Measurements from ENCODE around the gene DZIP1L. TPM values are rescaled to one million over a fixed set of nuclear protein-coding genes. Genes with fewer than 3 reads are reported as not detected.

DZIP1L gene
- total RNA-seq, 2 donors from 2014 or later = 32.0 to 32.5 TPM

DNA sequence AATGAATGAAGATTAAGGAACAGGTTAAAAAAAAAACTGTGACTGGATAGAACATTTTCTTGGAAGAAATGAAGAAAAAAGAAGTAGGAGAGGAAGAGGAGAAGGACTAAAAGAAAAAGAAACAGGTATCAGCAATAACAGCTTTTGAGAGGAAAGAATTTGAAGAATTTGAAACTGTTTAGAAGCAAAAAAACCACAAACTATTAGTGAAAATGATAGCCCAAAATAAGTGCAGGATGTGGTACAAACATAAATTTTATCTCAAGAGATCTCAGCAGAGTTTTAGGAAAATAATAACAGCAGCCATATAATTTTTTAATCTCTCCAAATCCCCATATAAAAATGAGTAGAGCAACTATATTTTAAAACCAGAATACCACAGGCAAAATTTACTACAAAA lies 25.5 kb upstream of the DZIP1L start:
- Histone ChIP-seq H3K27ac (ENCODE audit: low read depth, low read length) (no peak overlapping the region), H3K4me3 (ENCODE audit: low read length) (no peak overlapping the region), H3K36me3 (ENCODE audit: control insufficient read depth, insufficient read depth, low read length) (no peaks in the 10 kb centered on the region), H3K9ac (ENCODE audit: extremely low read depth, low read length, poor library complexity, severe bottlenecking) (no peak overlapping the region), H3K4me1 (ENCODE audit: control insufficient read depth, insufficient read depth, low read length) (peaks cover 5% of the 10 kb centered on the region), H3K27me3 (ENCODE audit: control insufficient read depth, insufficient read depth, low read length, poor library complexity, severe bottlenecking) (no peaks in the 10 kb centered on the region), H3K9me3 (ENCODE audit: control insufficient read depth, low read length) (no peaks in the 10 kb centered on the region)
- no peak for DNase-seq
- Mint-ChIP-seq H3K27me3 (ENCODE audit: insufficient read depth) (peaks cover 2% of the 10 kb centered on the region), H3K36me3 (ENCODE audit: low read depth) (no peaks in the 10 kb centered on the region), H3K4me3 (no peak overlapping the region), H3K27ac (no peak overlapping the region), H3K9me3 (no peaks in the 10 kb centered on the region), H3K4me1 (peaks cover 26% of the 10 kb centered on the region)
- TF ChIP-seq, protein P1, sequence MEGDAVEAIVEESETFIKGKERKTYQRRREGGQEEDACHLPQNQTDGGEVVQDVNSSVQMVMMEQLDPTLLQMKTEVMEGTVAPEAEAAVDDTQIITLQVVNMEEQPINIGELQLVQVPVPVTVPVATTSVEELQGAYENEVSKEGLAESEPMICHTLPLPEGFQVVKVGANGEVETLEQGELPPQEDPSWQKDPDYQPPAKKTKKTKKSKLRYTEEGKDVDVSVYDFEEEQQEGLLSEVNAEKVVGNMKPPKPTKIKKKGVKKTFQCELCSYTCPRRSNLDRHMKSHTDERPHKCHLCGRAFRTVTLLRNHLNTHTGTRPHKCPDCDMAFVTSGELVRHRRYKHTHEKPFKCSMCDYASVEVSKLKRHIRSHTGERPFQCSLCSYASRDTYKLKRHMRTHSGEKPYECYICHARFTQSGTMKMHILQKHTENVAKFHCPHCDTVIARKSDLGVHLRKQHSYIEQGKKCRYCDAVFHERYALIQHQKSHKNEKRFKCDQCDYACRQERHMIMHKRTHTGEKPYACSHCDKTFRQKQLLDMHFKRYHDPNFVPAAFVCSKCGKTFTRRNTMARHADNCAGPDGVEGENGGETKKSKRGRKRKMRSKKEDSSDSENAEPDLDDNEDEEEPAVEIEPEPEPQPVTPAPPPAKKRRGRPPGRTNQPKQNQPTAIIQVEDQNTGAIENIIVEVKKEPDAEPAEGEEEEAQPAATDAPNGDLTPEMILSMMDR (conservative IDR thresholded peaks at IDR 0.05) = no peak

DNA sequence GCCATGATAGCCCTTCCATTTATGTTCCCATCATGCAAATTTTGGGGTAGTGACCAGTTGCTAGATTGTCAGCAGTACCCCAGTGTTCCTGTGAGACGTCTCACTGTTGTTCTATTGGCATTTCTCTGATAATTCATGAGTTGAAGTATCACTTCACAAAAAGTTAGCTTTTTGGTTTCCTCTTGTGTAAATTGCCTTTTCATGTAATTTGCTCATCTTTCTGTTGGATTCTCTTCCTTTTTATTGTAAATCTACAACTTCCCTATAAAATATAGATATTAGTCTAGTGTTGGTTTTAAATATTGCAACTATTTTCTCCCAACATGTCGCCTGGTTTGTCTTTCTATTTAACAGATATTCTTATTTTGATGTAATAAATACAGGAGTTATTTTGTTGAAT lies 24.3 kb upstream of the DZIP1L start:
- 89 to 91% methylated on average over 1 of the region's 2 CpGs for WGBS, 2 experiments (ENCODE audit: insufficient coverage in 1 of 2, insufficient read length in 1 of 2)
- H3K27me3 ChIP-seq (ENCODE audit: control insufficient read depth, insufficient read depth, low read length, poor library complexity, severe bottlenecking) = no peaks in the 10 kb centered on the region
- Mint-ChIP-seq H3K4me3 (no peak overlapping the region), H3K4me1 (peaks cover 36% of the 10 kb centered on the region), H3K27me3 (ENCODE audit: insufficient read depth) (peaks cover 2% of the 10 kb centered on the region), H3K9me3 (no peaks in the 10 kb centered on the region), H3K27ac (no peak overlapping the region), H3K36me3 (ENCODE audit: low read depth) (no peaks in the 10 kb centered on the region)
- no peak for DNase-seq
- peaks cover 5% of the 10 kb centered on the region for H3K4me1 ChIP-seq (ENCODE audit: control insufficient read depth, insufficient read depth, low read length)
- H3K36me3 ChIP-seq (ENCODE audit: control insufficient read depth, insufficient read depth, low read length) = no peaks in the 10 kb centered on the region
- H3K27ac ChIP-seq (ENCODE audit: low read depth, low read length) = no peak overlapping the region
- H3K9me3 ChIP-seq (ENCODE audit: control insufficient read depth, low read length) = no peaks in the 10 kb centered on the region
- TF ChIP-seq, protein P1 (conservative IDR thresholded peaks at IDR 0.05) = no peak
- no peak overlapping the region for H3K9ac ChIP-seq (ENCODE audit: extremely low read depth, low read length, poor library complexity, severe bottlenecking)
- no peak overlapping the region for H3K4me3 ChIP-seq (ENCODE audit: low read length)

DNA sequence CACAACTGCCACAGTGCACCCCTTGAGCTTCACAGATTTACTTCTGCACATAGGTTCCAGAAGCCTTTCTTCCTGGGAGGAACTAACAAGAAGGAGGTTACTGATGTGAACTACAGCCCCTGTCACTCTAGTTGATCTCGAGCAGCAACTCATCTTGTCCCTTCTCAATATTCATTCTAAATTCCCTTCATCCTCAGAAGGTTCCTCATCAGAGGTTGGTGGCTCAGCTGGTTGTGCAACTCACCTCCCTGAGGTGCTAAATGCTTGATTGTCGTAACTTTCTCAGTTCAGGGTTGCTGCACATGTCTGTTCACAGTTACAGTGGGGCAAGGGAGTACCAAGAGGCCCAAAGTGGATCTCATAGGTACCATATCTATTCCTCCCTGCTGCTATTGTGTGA lies 22.5 kb upstream of the DZIP1L start:
- no peaks in the 10 kb centered on the region for H3K36me3 Mint-ChIP-seq (ENCODE audit: low read depth)
- H3K9me3 ChIP-seq (ENCODE audit: control insufficient read depth, low read length) = no peaks in the 10 kb centered on the region
- no peak overlapping the region for H3K27ac Mint-ChIP-seq
- WGBS, 2 experiments (ENCODE audit: insufficient coverage in 1 of 2, insufficient read length in 1 of 2) = 92 to 93% methylated on average over 2 of the region's 2 CpGs
- no peak overlapping the region for H3K9ac ChIP-seq (ENCODE audit: extremely low read depth, low read length, poor library complexity, severe bottlenecking)
- no peaks in the 10 kb centered on the region for H3K9me3 Mint-ChIP-seq
- peaks cover 5% of the 10 kb centered on the region for H3K4me1 ChIP-seq (ENCODE audit: control insufficient read depth, insufficient read depth, low read length)
- H3K36me3 ChIP-seq (ENCODE audit: control insufficient read depth, insufficient read depth, low read length) = no peaks in the 10 kb centered on the region
- no peaks in the 10 kb centered on the region for H3K27me3 ChIP-seq (ENCODE audit: control insufficient read depth, insufficient read depth, low read length, poor library complexity, severe bottlenecking)
- H3K4me1 Mint-ChIP-seq = peaks cover 37% of the 10 kb centered on the region
- H3K4me3 ChIP-seq (ENCODE audit: low read length) = peak overlapping the region; percentile 27
- TF ChIP-seq, protein P1 (conservative IDR thresholded peaks at IDR 0.05) = no peak
- no peak for DNase-seq
- no peak overlapping the region for H3K4me3 Mint-ChIP-seq
- H3K27me3 Mint-ChIP-seq (ENCODE audit: insufficient read depth) = peaks cover 2% of the 10 kb centered on the region
- no peak overlapping the region for H3K27ac ChIP-seq (ENCODE audit: low read depth, low read length)
